ENCODE results near the gene CBR3.

DNA sequence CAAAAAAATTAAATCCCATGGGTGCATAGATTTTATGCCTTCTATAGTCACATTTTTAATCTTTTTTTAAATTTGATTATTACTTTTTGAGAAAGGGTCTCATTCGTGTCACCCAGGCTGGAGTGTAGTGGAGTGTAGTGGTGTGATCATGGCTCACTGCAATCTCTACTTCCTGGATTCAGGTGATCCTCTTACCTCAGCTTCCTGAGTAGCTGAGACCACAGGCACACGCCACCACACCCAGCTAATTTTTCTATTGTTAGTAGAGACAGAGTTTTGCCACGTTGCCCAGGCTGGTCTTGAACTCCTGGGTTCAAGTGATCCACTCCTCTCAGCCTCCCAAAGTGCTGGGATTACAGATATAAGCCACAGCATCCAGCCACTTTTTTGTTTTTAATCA, 10.4 kb downstream of the CBR3 start:
- TF ChIP-seq CBX2 (IDR thresholded peaks at IDR 0.05; ENCODE audit: insufficient read depth, low read length, poor library complexity, severe bottlenecking) (no peak), TCF7L2 (IDR thresholded peaks at IDR 0.05; ENCODE audit: low read depth, low read length) (no peak), NBN (IDR thresholded peaks at IDR 0.05; ENCODE audit: low read depth) (no peak), CEBPB (tag; IDR thresholded peaks at IDR 0.05) (no peak), RCOR1 (IDR thresholded peaks at IDR 0.05; ENCODE audit: borderline replicate concordance in 1 of 2, low read depth in 2 of 2, low read length in 2 of 2) (no peak), EGR1 (conservative IDR thresholded peaks at IDR 0.05) (no peak), BDP1 (IDR thresholded peaks at IDR 0.05; ENCODE audit: insufficient read depth, insufficient read length) (no peak), CBX1 (IDR thresholded peaks at IDR 0.05; ENCODE audit: low read depth) (no peak)
- TF ChIP-seq, protein P1, sequence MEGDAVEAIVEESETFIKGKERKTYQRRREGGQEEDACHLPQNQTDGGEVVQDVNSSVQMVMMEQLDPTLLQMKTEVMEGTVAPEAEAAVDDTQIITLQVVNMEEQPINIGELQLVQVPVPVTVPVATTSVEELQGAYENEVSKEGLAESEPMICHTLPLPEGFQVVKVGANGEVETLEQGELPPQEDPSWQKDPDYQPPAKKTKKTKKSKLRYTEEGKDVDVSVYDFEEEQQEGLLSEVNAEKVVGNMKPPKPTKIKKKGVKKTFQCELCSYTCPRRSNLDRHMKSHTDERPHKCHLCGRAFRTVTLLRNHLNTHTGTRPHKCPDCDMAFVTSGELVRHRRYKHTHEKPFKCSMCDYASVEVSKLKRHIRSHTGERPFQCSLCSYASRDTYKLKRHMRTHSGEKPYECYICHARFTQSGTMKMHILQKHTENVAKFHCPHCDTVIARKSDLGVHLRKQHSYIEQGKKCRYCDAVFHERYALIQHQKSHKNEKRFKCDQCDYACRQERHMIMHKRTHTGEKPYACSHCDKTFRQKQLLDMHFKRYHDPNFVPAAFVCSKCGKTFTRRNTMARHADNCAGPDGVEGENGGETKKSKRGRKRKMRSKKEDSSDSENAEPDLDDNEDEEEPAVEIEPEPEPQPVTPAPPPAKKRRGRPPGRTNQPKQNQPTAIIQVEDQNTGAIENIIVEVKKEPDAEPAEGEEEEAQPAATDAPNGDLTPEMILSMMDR (IDR thresholded peaks at IDR 0.05 in 2 of 3, conservative IDR thresholded peaks at IDR 0.05 in 1 of 3; ENCODE audit: insufficient read depth in 2 of 3, low read depth in 1 of 3, low read length in 3 of 3), result no peak
- TF ChIP-seq, protein P2, sequence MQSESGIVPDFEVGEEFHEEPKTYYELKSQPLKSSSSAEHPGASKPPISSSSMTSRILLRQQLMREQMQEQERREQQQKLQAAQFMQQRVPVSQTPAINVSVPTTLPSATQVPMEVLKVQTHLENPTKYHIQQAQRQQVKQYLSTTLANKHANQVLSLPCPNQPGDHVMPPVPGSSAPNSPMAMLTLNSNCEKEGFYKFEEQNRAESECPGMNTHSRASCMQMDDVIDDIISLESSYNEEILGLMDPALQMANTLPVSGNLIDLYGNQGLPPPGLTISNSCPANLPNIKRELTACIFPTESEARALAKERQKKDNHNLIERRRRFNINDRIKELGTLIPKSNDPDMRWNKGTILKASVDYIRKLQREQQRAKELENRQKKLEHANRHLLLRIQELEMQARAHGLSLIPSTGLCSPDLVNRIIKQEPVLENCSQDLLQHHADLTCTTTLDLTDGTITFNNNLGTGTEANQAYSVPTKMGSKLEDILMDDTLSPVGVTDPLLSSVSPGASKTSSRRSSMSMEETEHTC (IDR thresholded peaks at IDR 0.05), result no peak
- TF ChIP-seq, protein P3, sequence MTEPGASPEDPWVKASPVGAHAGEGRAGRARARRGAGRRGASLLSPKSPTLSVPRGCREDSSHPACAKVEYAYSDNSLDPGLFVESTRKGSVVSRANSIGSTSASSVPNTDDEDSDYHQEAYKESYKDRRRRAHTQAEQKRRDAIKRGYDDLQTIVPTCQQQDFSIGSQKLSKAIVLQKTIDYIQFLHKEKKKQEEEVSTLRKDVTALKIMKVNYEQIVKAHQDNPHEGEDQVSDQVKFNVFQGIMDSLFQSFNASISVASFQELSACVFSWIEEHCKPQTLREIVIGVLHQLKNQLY (CRISPR knock-in tag; conservative IDR thresholded peaks at IDR 0.05), result no peak
- TF ChIP-seq, protein P4, sequence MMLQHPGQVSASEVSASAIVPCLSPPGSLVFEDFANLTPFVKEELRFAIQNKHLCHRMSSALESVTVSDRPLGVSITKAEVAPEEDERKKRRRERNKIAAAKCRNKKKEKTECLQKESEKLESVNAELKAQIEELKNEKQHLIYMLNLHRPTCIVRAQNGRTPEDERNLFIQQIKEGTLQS (IDR thresholded peaks at IDR 0.05), result no peak
- TF ChIP-seq, protein P4 (CRISPR knock-in tag; conservative IDR thresholded peaks at IDR 0.05), result no peak

Data from K562 (cell line).